DMS79 (cell line): ENCODE results near the gene ENPP6.

Experiments used
- DNase-seq: peaks from one replicate; lab custom pipeline; 2025; lab: John Stamatoyannopoulos, UW

ENPP6 gene

DNA sequence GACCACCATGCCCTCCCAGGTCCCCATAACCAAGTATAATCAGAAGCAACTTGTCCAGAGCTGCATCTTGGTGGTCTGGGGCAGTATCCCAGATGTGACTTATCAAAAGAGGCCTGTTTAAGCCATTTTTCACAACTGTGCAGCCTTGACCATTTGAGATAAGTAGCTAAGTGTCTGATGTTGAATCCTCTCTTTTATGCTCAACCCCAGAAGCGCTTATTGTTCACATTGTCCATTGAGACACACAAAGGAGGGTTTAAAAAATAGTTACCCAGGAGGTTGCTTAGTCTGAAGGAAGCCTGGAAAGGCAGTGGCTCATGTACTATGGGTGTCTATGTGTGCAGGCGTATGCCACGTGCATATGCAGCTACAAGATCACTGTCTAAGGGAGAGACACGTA, 27.0 kb downstream of the ENPP6 start:
- no peak for DNase-seq

DNA sequence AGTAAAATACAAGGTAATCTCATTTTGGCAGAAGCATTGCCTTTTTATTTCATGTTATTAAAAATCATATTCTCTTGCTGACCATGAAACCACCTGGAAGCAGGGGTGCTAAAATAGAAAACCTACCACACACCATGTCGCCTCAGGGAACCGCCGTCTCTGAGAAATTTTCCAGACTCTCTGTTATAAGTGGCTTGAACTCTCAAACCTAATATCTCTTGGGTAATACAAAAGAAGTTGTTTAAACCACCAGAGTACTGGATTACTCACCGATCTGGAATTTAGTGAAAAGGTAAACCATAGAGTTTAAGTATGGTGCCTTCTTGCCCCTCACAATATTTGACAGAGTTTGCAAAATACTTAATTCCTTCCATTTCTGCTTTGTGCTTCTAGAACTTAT, 27.7 kb downstream of the ENPP6 start:
- no peak for DNase-seq

GRCh38 chr4:184188443-184189400, 29.0 kb downstream of the ENPP6 start:
- no peak for DNase-seq

- no peak for DNase-seq
Measured at GRCh38 chr4:184177271-184177670, 40.4 kb downstream of the ENPP6 start.

DNA sequence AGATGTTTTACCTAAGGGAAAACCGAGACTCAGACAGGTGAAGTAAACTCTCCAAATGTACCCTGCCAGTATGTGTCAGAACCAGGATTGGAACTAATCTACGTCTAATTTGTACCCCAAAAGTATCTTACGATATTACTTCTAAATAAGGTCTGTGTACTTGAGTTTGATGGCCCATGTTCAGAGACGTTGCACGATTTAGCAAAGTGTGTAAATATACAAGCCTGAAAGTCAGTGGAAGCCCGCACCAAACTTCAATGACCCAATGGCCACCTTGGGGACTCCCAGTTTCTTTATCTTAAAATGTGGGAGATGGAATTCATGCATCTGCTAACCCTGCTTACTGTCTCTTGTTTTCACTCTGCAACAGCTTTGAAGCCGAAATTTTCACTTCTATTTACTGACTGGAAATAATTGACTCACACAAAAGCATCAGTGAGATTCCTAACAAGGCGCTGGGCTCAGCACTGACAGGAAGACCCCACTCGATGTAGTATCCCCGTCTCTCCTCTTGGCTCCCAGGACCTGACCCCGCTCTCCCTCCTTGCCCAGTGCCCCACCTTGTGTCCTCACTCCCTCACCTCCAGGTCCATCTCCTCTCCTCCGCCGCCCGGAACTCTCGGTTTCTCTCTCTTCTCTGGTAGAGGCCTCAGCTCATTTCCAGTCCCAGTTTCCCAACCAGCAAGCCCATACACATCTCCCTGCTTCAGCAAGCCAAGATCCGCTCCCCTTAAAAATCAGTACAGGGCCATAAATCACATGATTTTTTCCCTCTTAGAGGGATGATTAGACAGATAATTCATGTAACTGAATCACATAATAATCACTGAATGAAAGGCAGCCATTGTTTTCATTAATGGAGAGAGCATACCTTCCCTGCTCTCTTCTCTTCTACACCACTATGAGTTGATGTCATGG, 42.8 kb downstream of the ENPP6 start:
- DNase-seq = no peak

- no peak for DNase-seq
Measured at GRCh38 chr4:184171011-184171410, 46.7 kb downstream of the ENPP6 start.

GRCh38 chr4:184169225-184169867, 48.3 kb downstream of the ENPP6 start:
- no peak for DNase-seq

DNA sequence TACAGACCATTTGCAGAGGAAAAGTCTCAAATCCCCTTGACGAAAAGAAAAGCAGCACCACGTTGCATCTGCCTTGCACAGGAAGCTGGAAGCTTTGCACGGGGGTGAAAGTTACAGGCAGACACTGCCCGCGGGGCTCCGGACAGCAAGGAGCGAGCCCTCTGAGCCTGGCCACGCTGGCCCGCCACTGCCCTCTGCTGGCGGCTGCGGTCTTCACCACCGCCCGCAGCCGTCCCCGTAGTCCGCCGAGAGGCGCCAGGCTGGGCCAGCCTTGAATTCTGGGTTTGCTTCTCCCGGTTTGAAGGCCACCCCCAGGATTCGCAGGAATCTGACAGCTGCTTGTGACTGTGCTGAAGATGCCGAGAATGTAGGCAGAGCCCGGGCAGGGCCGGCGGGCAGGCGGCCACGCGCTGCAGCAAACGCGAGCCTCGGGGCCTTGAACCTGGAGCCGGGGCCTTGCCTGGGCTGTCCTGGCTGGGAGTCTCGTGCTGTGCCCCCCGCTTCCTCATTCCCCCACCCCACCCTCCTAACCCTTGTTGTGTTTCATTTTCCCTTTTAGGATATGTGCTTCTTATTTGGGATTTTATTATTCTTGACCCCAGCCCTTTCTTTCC, 49.2 kb downstream of the ENPP6 start:
- no peak for DNase-seq

DNA sequence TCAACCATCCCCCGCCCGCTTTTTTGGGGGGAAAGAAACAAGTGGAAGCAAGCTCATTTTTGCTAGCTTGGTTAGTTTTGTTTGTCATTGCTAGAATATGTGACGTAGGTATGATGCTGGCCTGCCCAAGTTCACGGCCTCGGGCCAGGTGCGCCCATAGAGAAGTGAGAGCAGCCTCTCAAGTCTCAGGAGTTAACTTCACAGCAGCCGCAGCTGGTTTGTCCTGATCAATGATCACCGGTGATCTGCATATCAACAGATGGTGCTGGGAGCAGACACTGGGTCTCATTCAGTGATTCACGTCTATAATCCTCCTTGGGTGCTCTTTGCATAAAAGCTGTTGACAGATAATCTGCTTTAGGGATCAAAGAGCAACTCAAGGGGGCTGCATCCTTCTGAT, 50.1 kb downstream of the ENPP6 start:
- DNase-seq = no peak

GRCh38 chr4:184166736-184167135, 50.9 kb downstream of the ENPP6 start:
- no peak for DNase-seq

- no peak for DNase-seq
Measured at GRCh38 chr4:184165291-184165690, 52.4 kb downstream of the ENPP6 start.

DNA sequence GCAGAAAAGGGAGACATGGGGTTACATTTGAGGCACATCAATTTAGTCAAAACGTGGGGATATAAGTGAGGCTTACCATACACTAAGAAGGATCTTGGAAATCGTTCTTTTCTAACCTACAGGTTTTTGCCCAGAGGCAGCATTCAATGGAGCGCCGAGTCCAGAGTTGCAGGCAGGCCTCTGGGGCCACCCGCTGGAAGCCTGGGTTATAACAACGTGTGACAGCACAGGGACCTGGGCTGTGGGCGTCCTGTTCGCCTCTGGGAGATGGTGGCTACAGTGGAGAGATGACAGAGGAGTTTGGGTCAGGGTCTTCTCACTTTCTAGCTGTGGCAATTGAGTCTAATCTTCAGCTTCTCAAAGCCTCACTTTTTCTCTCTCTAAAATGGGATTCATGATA, 53.9 kb downstream of the ENPP6 start:
- no peak for DNase-seq

DNA sequence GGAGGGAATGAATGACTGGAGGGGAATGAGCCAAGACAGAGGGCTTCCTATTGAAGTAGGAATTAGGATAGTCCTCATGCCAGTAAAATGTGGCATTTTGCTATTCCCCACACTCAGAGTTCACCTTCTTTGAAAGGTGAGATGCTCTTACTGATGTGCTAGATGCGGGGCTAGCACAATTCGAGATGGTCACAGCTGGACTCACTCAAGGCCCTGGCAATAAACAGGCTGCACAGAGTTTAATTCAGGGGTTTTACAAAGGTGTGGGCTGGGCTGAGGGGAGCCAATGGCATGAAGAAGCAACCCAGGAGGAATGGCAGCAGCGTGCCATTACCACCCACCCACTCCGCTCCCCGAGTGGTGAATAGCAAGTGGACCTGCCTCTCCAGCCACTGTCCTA, 55.1 kb downstream of the ENPP6 start:
- DNase-seq = no peak

DNA sequence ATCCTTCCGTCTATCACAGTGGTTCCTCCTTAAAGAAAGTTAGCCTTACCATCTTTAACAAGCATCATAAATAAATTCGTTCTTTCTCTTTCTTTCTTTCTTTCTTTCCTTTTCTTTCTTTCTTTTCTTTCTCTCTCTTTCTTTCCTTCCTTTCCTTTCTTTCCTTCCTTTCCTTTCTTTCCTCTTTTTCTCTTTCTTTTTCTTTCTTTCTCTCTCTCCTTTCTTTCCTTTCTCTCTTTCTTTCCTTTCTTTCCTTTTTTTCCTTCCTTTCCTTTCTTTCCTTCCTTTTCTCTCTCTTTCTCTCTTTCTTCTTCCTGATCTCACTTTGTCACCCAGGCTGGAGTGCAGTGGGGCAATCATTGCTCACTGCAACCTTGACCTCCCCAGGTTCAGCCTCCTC, 60.4 kb downstream of the ENPP6 start:
- no peak for DNase-seq

- no peak for DNase-seq
Measured at GRCh38 chr4:184156163-184156920, 61.3 kb downstream of the ENPP6 start.

- no peak for DNase-seq
Measured at GRCh38 chr4:184154199-184154598, 63.5 kb downstream of the ENPP6 start.

- no peak for DNase-seq
Measured at GRCh38 chr4:184153781-184154180, 63.9 kb downstream of the ENPP6 start.

DNA sequence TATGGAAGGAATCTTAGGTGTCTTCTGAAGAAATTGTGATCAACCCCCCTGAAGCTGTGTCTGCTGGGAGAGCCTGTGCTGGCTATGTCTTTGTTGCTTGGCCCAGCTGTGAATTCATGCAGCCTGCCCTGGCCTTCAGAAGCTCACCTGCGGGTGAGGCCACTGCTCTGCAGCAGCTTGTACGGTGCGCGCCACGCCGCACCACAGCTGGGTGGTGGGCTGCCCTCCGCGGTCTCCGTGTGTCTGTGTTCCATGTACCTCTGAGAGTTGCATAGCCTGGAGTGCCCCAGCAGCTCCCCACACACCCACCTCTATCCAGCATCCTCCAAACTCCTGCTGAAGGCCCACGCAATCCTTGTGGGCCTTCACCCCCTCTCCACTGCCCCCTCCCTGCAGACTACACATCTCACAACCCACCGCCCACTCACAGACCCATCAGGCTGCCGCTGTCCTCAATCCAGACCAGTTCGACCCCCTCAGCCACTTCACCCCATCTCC, 65.6 kb downstream of the ENPP6 start:
- no peak for DNase-seq

DNA sequence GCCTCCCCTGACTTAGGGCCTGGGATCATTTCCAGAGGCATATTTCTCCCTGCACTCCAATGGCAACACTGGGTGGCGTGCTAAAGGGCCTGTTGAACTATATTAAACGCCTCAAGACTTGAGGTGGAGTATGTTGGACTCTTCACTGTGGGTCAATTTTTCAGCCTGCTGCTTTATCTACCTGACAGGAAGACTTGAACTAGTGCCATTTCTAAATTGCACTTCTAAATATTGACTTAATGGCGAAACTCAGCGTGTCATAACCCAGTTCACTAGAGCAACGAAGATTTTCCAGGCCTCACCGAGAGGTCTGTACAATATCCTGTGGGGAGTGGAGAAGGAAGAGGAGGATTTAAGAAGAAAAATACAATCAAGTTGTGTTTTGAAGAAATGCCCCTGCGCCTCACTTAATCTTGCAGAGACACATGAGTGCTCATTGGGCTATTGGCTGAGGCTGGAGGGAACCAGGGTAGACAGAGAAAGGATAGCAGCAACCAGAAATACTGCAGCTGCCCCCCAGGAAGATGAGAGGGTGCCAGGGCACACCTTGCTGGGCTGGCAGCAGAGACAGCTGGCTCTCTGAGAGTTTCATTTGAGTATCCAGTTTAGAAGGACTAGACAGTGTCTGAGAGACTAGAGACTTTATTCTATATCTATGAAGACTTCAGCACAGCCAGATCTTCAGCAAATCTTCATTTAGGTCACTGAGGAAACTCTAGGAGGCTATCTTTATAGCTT, 67.4 kb downstream of the ENPP6 start:
- no peak for DNase-seq
